NCI-H2196 (cell line): ENCODE results near the gene BDH1.
"Not testable (repeated sequence)": the region's sequence is repeated elsewhere in the genome, so short reads cannot be mapped to it uniquely, and the experiment has no call there.

Source experiments
- DNase-seq: peaks from one replicate; lab custom pipeline; 2025; ENCODE audit not compliant: unreplicated experiment; lab: John Stamatoyannopoulos, UW

The BDH1 gene

GRCh38 chr3:197490098-197491058, 65.4 kb downstream of the BDH1 start:
- DNase-seq = no peak

GRCh38 chr3:197487911-197488391, 67.8 kb downstream of the BDH1 start:
- peak; percentile 35 for DNase-seq

- no peak for DNase-seq
Observed at GRCh38 chr3:197486861-197487260, 68.9 kb downstream of the BDH1 start.

GRCh38 chr3:197485143-197485542, 70.6 kb downstream of the BDH1 start:
- no peak for DNase-seq

GRCh38 chr3:197484204-197484901, 71.4 kb downstream of the BDH1 start:
- DNase-seq = no peak

GRCh38 chr3:197482001-197482400, 73.8 kb downstream of the BDH1 start:
- DNase-seq = no peak

GRCh38 chr3:197480320-197480719, 75.4 kb downstream of the BDH1 start:
- no peak for DNase-seq

GRCh38 chr3:197478746-197479668, 76.8 kb downstream of the BDH1 start:
- DNase-seq = peak; percentile 31

GRCh38 chr3:197477816-197478215, 78.0 kb downstream of the BDH1 start:
- not testable (repeated sequence) for DNase-seq

GRCh38 chr3:197475997-197476525, 79.7 kb downstream of the BDH1 start:
- no peak for DNase-seq

- DNase-seq = no peak
Observed at GRCh38 chr3:197475514-197475913, 80.3 kb downstream of the BDH1 start.

GRCh38 chr3:197472151-197472550, 83.6 kb downstream of the BDH1 start:
- no peak for DNase-seq

GRCh38 chr3:197471221-197472010, 84.4 kb downstream of the BDH1 start:
- no peak for DNase-seq

GRCh38 chr3:197468866-197469382, 86.8 kb downstream of the BDH1 start:
- DNase-seq = no peak

GRCh38 chr3:197468167-197468566, 87.6 kb downstream of the BDH1 start:
- no peak for DNase-seq

GRCh38 chr3:197466586-197467399, 89.0 kb downstream of the BDH1 start:
- no peak for DNase-seq

GRCh38 chr3:197465996-197466549, 89.7 kb downstream of the BDH1 start:
- DNase-seq = no peak

- no peak for DNase-seq
Observed at GRCh38 chr3:197465197-197465995, 90.4 kb downstream of the BDH1 start.
